SH-SY5Y (cell line): Measurements from ENCODE around the gene ST7L.

Experiments used
- GATA2 ChIP-seq: IDR thresholded peaks from 2 replicates; pipeline ENCODE4 v1.6.1; 2011; ENCODE audit warnings: mild to moderate bottlenecking, low read depth, low read length
- GATA3 ChIP-seq: IDR thresholded peaks from 2 replicates; pipeline ENCODE4 v1.6.1; 2011; ENCODE audit warnings: low read depth, mild to moderate bottlenecking, low read length, moderate library complexity

GRCh38 chr1:112579801-112580510 lies 39.0 kb downstream of the ST7L start:
- TF ChIP-seq GATA2, result no peak
- TF ChIP-seq GATA3, result no peak
